Activated T-helper 1 cell treated with anti-CD3 and anti-CD28 coated beads, Interleukin-2, amount 50 U/mL, for 16 hours (primary cell): ENCODE results near the gene DLL4.

Experiments used
- DNase-seq, 2 donors: peaks; one replicate each; pipeline ENCODE4 v3.0.0-alpha.2; 2020; ENCODE audit warnings: low read depth in 1 of 2, low spot score in 1 of 2

Gene DLL4

DNA sequence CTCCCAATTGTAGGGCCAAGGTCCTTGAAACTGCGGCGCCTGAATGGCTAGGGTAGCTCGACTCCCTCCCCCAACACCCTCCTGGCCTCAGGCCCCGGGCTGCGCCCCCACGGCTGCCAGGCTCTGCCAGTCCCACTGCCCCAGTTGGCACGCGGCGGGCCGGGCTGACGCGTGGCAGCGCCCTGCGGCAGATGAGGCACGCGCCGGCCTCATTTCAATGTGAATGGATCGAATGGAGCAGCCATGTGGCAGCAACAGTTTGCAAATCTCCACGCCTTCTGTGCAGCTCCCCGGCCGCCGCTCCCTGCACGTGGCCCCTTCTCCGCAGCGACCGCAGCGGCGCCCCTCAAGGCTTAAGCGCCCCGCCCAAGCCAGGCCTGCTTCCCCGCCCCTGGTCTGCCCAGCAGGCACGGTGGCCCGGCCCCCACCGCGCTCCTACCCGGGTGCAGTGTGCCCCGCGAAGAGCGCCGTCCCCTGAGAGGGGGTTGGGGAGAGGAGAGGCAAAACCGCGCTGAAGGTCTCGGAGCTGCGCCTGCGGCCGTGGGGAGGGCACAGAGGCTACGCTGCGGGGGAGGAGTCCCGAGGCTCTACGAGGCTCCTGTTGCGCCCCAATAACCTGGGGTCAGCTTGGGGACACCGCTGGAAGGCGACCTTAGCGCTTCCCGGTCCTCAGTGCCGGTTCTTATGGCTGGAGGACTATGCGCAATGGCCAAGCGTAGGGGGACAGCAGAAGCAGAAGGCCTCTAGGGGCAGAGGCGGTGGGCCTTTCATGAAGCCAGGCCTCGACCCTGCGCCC, 3.1 kb upstream of the DLL4 start:
- no peak for DNase-seq

DNA sequence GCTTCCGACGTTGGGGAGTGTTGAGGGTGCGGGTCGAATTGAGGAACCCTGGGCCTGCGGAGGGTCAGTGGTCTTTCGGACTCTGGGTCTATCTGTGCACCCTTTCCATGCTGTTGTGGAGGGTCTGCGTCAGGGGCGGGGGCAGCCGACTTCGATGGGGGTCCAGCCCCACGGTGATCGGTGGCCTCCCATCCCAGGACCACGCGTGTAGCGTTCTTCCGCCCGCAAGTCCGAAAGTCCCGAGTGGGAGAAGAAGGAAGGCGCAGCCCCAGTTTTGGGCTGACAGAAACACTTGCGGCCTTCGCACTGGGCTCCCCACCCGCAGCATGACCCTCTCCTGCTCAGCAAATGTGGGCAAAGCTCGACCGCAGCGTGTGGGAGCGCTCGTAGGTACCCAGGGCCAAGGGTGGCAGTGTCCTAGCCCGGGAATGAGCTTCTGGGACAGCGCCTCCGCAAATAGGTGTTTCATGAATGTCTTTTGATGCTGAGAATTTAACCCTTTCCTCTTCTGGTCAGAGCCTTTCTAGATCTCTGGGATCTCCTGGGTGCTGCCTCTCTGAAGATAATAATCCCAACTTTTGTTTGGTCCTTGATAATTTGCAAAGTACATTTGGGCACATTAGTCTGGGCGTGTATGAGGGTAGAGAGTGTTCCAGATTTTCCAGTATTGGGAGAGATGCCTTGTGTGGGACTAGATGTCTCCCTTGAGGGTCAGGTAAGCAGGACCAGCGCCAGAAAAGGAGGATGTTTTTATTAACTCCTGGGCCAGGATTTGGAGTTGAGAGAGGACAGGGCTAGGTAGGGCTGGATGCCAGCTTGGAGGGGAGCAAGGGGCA, 2.3 kb upstream of the DLL4 start:
- DNase-seq = no peak

GRCh38 chr15:40927495-40927872, 1.7 kb upstream of the DLL4 start:
- no peak for DNase-seq

DNA sequence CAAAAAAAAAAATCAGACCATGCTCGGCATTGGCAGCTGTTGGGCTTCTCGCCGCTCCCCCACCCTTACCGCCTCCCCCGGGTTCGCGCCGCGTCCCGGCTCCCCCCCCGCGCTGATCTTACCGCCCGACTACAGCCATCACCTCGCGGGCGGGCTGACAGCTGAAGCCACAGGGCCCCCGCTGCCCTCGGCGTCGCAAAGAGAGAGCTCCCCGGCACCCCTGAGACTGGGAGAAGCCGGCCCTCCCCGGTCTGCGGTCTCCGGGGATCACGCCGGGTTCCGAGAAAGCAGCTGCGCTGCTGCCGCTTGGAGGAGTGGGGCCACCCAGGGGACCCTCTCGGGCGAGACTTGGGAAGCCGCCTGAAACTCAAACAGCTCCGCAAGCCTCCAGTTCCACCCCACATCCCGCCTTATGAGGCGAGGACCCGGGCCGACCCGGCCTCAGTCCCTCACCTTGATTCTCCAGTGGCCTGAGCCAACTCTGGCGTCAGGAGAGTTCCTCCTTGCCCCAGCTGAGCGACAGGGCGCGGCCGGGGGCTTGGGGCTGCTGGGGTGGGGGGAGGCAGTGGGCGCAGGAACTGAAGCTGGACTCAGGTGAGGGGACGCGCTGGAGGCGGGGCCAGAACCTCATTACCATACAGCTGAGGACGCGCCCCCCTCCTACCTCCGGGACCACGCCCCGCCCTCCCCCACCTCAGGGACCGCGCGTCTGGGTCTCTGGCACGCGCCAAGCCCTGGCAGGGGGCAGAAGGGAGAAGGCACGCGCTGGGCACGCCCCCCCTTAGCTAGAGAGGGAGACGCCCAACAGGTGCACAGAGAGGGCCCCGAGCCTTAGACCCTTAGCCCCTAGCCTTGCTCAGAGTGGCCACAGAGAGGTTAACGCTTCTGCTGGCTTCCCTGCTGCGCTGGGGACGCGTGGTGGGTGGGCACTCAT, 1.0 kb upstream of the DLL4 start:
- no peak for DNase-seq

DNA sequence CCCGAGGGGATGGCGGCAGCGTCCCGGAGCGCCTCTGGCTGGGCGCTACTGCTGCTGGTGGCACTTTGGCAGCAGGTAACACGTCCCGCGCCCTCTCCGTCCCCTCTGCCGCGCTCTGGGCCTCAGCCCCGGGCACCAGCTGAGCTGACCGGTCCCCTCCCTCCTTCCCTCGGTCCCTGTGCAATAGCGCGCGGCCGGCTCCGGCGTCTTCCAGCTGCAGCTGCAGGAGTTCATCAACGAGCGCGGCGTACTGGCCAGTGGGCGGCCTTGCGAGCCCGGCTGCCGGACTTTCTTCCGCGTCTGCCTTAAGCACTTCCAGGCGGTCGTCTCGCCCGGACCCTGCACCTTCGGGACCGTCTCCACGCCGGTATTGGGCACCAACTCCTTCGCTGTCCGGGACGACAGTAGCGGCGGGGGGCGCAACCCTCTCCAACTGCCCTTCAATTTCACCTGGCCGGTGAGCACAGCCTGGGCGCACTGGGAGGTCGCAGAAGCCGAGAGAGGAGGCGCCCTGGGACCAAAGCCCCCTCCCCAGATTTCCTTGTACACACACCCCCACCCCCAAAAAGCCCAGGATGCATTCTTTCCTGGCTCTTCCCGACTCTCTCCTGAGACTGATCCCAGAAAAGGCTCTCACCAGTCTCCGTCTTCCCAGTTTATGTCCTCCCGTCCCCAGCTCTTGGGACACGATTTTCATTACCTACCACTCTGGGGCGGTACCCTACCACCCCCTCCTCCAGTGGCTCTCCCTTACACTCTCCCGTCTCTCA, 705 bp downstream of the DLL4 start:
- no peak for DNase-seq

GRCh38 chr15:40930430-40931299, 1.5 kb downstream of the DLL4 start:
- no peak for DNase-seq

DNA sequence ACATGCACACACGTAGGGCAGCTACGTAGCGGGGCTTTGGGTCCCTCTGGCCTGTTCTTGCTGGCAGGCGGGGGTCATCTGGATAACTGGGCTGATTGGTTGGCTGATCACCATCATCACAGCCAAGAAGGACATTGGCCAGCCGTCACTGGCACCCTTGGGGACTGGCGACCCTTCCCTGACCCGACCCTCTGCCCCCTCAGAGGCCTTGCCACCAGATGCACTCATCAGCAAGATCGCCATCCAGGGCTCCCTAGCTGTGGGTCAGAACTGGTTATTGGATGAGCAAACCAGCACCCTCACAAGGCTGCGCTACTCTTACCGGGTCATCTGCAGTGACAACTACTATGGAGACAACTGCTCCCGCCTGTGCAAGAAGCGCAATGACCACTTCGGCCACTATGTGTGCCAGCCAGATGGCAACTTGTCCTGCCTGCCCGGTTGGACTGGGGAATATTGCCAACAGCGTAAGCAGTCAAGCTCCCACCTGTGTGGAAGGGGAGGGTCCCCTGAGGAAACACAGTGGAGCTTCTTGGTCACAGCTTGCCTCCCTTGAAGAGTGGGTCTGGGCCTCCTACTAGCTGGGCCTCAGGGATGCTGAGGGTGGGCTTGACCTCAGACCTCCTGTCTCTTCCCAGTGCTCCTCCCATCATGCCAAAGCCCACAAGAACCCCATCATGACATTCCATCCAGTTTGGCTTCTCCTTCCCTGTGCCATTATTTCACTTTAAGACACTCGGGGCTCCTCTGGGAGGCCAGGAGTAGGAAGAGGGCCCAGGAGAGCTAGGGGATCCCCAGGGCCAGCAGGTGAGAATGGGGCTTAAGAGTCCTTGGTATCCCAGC, 2.4 kb downstream of the DLL4 start:
- DNase-seq = no peak

DNA sequence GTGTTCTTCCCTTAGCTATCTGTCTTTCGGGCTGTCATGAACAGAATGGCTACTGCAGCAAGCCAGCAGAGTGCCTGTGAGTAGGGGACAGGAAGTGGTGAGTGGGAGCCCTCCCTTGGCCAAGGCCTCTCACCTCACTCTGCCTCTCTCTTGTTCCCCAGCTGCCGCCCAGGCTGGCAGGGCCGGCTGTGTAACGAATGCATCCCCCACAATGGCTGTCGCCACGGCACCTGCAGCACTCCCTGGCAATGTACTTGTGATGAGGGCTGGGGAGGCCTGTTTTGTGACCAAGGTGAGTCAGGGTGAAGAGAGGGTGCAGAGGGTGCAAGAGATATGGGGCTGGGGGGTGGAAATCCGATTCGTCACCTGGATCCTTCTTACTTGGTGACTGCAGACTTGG, 3.0 kb downstream of the DLL4 start:
- no peak for DNase-seq

GRCh38 chr15:40932649-40933516, 3.7 kb downstream of the DLL4 start:
- no peak for DNase-seq

GRCh38 chr15:40933517-40933902, 4.4 kb downstream of the DLL4 start:
- DNase-seq = no peak

DNA sequence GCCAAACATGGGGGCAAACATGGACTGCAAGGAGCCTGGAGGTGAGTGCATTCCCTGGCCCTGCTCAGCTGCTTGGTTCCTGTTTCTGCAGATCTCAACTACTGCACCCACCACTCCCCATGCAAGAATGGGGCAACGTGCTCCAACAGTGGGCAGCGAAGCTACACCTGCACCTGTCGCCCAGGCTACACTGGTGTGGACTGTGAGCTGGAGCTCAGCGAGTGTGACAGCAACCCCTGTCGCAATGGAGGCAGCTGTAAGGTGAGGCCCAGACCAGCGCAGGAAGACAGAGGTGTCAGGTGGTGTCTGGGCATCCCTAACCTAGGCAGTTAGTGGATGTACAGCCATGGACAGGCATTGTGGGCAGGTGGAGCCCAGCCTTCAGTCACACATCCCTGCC, 5.3 kb downstream of the DLL4 start:
- no peak for DNase-seq

GRCh38 chr15:40936234-40936708, 7.1 kb downstream of the DLL4 start:
- DNase-seq = no peak

GRCh38 chr15:40936709-40937666, 7.8 kb downstream of the DLL4 start:
- DNase-seq = no peak

GRCh38 chr15:40937762-40938535, 8.8 kb downstream of the DLL4 start:
- no peak for DNase-seq

DNA sequence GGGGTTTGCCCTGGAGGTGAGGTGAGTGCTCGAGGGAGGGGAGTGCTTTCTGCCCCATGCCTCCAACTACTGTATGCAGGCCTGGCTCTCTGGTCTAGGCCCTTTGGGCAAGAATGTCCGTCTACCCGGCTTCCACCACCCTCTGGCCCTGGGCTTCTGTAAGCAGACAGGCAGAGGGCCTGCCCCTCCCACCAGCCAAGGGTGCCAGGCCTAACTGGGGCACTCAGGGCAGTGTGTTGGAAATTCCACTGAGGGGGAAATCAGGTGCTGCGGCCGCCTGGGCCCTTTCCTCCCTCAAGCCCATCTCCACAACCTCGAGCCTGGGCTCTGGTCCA, 9.4 kb downstream of the DLL4 start:
- DNase-seq = no peak

GRCh38 chr15:40940296-40940801, 11.2 kb downstream of the DLL4 start:
- DNase-seq = no peak
